ENCODE data around the gene SLC38A2. TPM values are rescaled to one million over a fixed set of nuclear protein-coding genes. Genes with fewer than 3 reads are reported as not detected.
A peak's percentile ranks its signal among the peaks of the same experiment; 100 is the strongest.

The SLC38A2 gene
- polyA plus RNA-seq, 1 donor from 2014 or later: 143 TPM

DNA sequence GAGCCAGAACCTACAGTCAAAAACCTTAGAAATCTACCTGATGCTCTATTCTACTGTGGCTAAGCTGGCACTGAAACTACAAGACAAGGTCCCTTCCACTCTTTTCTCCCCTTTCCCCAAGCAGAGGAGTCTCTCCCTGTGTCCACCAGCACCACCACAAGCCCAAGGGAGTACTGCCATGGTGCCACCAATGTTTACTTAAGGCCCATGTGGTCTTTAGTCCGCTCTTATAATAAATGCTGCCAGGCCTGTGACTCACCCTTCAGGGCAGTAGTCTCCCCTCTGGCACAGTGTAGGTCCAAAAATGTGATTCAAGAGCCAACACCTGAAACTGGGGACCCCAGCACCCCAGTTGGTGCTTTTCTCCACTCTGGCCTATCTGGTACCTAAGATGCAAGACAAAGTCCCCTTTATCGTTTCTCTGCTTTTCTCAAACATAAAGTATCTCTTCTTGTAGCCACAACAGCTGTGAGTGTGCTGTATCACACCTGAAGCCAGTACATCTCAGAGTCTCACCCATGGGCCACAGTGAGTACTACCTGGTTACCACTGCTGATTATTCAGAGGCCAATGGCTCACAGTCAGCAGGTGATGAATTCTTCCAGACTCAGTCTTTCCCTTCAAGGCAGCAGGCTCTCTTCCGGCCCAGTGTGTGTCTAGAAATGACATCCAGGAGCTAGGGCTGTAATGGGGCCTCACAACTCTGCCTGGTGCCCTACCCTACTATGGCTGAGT is 29.3 kb downstream of the SLC38A2 start:
- Histone ChIP-seq H3K4me2 (ENCODE audit: low read length) (no peak overlapping the region), H3K36me3 (ENCODE audit: insufficient read depth, low read length) (no peaks in the 10 kb centered on the region), H3K27me3 (ENCODE audit: insufficient read depth, low read depth, low read length) (no peaks in the 10 kb centered on the region), H3K4me3 (ENCODE audit: low read length) (no peak overlapping the region), H3K9me2 (ENCODE audit: insufficient read depth, low read length) (no peaks in the 10 kb centered on the region), H3K9ac (ENCODE audit: low read length) (no peak overlapping the region), H4K20me1 (ENCODE audit: insufficient read depth) (no peaks in the 10 kb centered on the region), H3K9me3 (ENCODE audit: low read length) (no peaks in the 10 kb centered on the region), H3K79me2 (replicated peaks; ENCODE audit: insufficient read depth, low read length) (no peaks in the 10 kb centered on the region), H3K27ac (ENCODE audit: low read length) (no peak overlapping the region), H2AFZ (ENCODE audit: low read depth, low read length) (no peak overlapping the region), H3F3A (ENCODE audit: insufficient read depth, low read length, poor library complexity, severe bottlenecking) (no peaks in the 10 kb centered on the region)
- TF ChIP-seq EP300 (conservative IDR thresholded peaks at IDR 0.05; ENCODE audit: poor library complexity, severe bottlenecking) (no peak), RAD21 (conservative IDR thresholded peaks at IDR 0.05) (no peak), POLR2AphosphoS5 (IDR thresholded peaks at IDR 0.05) (no peak), TAF1 (IDR thresholded peaks at IDR 0.05; ENCODE audit: low read depth) (no peak), EZH2 (IDR thresholded peaks at IDR 0.05; ENCODE audit: borderline replicate concordance, insufficient read depth, low read length, poor library complexity, severe bottlenecking) (no peak), MXI1 (conservative IDR thresholded peaks at IDR 0.05; ENCODE audit: poor library complexity, severe bottlenecking) (no peak), SMC3 (conservative IDR thresholded peaks at IDR 0.05; ENCODE audit: poor library complexity) (no peak)
- TF ChIP-seq, protein P1, sequence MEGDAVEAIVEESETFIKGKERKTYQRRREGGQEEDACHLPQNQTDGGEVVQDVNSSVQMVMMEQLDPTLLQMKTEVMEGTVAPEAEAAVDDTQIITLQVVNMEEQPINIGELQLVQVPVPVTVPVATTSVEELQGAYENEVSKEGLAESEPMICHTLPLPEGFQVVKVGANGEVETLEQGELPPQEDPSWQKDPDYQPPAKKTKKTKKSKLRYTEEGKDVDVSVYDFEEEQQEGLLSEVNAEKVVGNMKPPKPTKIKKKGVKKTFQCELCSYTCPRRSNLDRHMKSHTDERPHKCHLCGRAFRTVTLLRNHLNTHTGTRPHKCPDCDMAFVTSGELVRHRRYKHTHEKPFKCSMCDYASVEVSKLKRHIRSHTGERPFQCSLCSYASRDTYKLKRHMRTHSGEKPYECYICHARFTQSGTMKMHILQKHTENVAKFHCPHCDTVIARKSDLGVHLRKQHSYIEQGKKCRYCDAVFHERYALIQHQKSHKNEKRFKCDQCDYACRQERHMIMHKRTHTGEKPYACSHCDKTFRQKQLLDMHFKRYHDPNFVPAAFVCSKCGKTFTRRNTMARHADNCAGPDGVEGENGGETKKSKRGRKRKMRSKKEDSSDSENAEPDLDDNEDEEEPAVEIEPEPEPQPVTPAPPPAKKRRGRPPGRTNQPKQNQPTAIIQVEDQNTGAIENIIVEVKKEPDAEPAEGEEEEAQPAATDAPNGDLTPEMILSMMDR (IDR thresholded peaks at IDR 0.05; ENCODE audit: poor library complexity, severe bottlenecking): no peak
- TF ChIP-seq, protein P2, sequence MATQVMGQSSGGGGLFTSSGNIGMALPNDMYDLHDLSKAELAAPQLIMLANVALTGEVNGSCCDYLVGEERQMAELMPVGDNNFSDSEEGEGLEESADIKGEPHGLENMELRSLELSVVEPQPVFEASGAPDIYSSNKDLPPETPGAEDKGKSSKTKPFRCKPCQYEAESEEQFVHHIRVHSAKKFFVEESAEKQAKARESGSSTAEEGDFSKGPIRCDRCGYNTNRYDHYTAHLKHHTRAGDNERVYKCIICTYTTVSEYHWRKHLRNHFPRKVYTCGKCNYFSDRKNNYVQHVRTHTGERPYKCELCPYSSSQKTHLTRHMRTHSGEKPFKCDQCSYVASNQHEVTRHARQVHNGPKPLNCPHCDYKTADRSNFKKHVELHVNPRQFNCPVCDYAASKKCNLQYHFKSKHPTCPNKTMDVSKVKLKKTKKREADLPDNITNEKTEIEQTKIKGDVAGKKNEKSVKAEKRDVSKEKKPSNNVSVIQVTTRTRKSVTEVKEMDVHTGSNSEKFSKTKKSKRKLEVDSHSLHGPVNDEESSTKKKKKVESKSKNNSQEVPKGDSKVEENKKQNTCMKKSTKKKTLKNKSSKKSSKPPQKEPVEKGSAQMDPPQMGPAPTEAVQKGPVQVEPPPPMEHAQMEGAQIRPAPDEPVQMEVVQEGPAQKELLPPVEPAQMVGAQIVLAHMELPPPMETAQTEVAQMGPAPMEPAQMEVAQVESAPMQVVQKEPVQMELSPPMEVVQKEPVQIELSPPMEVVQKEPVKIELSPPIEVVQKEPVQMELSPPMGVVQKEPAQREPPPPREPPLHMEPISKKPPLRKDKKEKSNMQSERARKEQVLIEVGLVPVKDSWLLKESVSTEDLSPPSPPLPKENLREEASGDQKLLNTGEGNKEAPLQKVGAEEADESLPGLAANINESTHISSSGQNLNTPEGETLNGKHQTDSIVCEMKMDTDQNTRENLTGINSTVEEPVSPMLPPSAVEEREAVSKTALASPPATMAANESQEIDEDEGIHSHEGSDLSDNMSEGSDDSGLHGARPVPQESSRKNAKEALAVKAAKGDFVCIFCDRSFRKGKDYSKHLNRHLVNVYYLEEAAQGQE (IDR thresholded peaks at IDR 0.05; ENCODE audit: borderline replicate concordance): no peak

DNA sequence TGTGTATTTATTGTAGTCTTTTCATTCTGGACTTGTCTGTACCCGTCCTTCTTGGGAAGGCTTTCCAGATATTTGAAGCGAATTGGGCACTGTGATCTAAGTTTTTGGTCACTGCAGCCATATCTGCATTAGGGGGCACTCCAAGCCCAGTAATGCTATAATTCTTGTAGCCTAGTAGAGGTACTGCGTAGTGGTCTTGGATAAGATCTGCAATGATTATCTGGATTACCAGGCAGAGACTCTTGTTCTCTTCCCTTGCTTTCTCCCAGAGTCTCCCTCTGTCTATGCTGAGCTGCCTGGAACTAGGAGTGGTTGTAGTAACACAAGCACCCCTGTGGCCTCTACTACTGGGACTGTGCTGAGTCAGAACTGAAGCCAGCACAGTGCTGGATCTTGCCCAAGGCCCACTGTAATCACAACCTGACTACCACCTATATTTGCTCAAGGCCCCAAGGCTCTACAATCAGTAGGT is 30.0 kb downstream of the SLC38A2 start:
- Histone ChIP-seq H3K9me3 (ENCODE audit: low read length) (no peaks in the 10 kb centered on the region), H3K9me2 (ENCODE audit: insufficient read depth, low read length) (no peaks in the 10 kb centered on the region), H3K79me2 (replicated peaks; ENCODE audit: insufficient read depth, low read length) (no peaks in the 10 kb centered on the region), H3K4me2 (ENCODE audit: low read length) (no peak overlapping the region), H3K27me3 (ENCODE audit: insufficient read depth, low read depth, low read length) (no peaks in the 10 kb centered on the region), H3K4me3 (ENCODE audit: low read length) (no peak overlapping the region), H3F3A (ENCODE audit: insufficient read depth, low read length, poor library complexity, severe bottlenecking) (no peaks in the 10 kb centered on the region), H3K27ac (ENCODE audit: low read length) (no peak overlapping the region), H4K20me1 (ENCODE audit: insufficient read depth) (no peaks in the 10 kb centered on the region), H3K36me3 (ENCODE audit: insufficient read depth, low read length) (no peaks in the 10 kb centered on the region), H3K9ac (ENCODE audit: low read length) (no peak overlapping the region), H2AFZ (ENCODE audit: low read depth, low read length) (no peak overlapping the region)
- TF ChIP-seq POLR2AphosphoS5 (IDR thresholded peaks at IDR 0.05) (no peak), TAF1 (IDR thresholded peaks at IDR 0.05; ENCODE audit: low read depth) (no peak), RAD21 (conservative IDR thresholded peaks at IDR 0.05) (peak; percentile 64), EP300 (conservative IDR thresholded peaks at IDR 0.05; ENCODE audit: poor library complexity, severe bottlenecking) (no peak), SMC3 (conservative IDR thresholded peaks at IDR 0.05; ENCODE audit: poor library complexity) (peak; percentile 60), MXI1 (conservative IDR thresholded peaks at IDR 0.05; ENCODE audit: poor library complexity, severe bottlenecking) (no peak), EZH2 (IDR thresholded peaks at IDR 0.05; ENCODE audit: borderline replicate concordance, insufficient read depth, low read length, poor library complexity, severe bottlenecking) (no peak)
- TF ChIP-seq, protein P1 (IDR thresholded peaks at IDR 0.05; ENCODE audit: poor library complexity, severe bottlenecking): peak; percentile 47
- TF ChIP-seq, protein P2 (IDR thresholded peaks at IDR 0.05; ENCODE audit: borderline replicate concordance): no peak
